CD4-positive, alpha-beta T cell treated with Interferon gamma for 1 hour (primary cell): ENCODE data around the gene NT5DC2.

Experiments used
- DNase-seq: peaks from one replicate; pipeline ENCODE4 v3.0.0-alpha.2; 2020

NT5DC2 gene

DNA sequence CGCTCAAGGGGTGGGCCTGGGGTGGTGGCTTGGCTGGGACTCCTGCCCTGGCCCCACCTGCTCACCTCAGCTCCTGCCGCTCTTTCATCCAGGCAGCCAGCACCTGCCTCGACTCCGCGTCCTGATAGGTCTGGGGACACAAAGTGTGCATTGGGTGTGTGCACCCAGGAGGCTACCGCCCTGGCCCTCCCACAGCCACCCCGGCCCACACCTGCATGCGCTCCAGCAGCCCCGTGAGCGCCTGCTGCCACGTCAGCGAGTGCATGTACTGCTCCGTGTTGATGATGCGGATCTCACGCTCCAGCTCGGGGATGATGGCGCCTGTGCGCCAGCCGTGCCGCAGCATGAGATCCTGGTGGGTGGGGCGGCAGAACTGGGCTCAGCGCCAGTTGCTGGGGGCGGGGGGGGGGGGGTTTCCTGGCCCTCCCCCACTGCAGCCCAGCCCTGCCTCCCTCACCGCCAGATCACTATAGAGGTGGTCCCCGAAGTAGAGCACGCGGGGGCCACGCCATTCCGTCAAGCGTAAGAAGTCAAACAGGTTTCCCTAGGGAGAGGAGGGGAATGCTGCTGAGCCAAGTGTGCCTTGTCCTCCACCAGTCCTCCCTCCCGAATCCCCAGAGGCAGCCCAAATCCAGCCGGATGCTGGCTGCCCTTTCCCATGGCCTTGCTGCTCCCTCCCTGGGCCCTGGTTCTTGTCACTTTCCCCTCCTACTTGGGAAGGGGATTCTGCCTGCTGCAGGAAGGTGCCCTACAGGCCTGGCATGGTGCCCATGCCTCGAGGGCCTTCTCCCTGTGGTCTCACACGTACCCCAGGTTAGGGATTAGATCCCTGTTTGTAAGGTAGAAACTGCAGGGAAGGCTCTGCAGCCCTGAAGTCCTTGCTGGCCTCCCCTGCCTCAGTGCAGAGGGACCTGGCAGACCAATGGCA, 8.6 kb downstream of the NT5DC2 start:
- no peak for DNase-seq

DNA sequence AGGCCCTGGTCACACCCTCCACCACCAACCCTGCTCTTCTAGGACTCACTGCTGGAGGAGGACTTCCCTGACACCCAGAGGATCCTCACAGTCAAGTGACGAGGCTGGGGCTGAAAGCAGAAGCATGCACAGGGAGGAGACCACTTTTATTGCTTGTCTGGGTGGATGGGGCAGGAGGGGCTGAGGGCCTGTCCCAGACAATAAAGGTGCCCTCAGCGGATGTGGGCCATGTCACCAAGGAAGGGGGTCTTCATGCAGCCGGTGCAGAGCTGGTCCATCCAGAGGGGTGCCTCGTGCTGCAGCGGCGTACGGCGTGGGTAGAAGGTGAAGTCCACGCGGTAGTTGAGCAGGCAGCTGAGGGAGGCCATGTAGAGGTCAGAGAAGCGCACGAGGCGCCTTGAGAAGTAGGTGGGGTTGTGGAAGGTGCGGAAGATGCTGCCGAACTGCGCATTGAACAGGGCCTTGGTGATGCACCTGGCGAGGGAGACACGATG, 9.4 kb downstream of the NT5DC2 start:
- DNase-seq = no peak

DNA sequence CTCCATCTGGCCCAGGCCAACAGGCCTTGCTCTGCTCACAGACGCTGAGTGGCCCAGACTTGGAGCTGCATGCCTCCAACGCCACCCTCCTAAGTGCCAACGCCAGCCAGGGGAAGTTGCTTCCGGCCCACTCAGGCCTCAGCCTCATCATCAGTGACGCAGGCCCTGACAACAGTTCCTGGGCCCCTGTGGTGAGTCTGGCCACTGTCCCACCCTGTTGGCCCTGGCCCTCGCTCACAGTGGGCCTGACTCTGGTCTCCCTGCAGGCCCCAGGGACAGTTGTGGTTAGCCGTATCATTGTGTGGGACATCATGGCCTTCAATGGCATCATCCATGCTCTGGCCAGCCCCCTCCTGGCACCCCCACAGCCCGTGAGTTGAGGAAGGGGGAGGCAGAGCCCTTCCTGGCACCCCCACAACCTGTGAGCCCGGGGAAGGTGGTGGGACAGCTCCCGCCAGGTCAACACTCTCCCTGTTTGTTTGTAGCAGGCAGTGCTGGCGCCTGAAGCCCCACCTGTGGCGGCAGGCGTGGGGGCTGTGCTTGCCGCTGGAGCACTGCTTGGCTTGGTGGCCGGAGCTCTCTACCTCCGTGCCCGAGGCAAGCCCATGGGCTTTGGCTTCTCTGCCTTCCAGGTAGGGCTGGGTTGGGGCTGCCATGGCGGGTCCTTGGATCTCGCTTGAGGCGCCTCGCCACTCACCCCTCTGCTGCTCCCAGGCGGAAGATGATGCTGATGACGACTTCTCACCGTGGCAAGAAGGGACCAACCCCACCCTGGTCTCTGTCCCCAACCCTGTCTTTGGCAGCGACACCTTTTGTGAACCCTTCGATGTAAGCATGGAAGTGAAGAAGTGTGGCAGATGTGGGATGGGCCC, 10.0 kb downstream of the NT5DC2 start:
- no peak for DNase-seq

DNA sequence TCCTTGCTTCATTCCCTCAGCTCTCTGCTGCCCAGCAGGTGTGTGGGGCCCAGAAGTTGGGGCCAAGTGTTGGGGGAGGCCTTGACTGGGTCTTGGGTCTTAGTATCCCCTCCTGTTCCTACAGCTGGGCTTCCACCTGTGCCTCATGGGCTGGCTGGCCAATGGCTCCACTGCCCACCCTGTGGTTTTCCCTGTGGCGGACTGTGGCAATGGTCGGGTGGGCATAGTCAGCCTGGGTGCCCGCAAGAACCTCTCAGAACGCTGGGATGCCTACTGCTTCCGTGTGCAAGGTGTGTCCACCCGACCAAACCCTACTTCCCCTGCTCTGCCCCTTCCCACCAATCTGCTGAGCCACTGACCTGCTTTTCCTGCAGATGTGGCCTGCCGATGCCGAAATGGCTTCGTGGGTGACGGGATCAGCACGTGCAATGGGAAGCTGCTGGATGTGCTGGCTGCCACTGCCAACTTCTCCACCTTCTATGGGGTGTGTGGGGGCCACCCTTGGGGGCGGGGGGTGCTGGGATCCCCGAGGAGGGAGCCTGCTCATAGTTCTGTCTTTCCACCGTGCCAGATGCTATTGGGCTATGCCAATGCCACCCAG, 10.9 kb downstream of the NT5DC2 start:
- DNase-seq = no peak

DNA sequence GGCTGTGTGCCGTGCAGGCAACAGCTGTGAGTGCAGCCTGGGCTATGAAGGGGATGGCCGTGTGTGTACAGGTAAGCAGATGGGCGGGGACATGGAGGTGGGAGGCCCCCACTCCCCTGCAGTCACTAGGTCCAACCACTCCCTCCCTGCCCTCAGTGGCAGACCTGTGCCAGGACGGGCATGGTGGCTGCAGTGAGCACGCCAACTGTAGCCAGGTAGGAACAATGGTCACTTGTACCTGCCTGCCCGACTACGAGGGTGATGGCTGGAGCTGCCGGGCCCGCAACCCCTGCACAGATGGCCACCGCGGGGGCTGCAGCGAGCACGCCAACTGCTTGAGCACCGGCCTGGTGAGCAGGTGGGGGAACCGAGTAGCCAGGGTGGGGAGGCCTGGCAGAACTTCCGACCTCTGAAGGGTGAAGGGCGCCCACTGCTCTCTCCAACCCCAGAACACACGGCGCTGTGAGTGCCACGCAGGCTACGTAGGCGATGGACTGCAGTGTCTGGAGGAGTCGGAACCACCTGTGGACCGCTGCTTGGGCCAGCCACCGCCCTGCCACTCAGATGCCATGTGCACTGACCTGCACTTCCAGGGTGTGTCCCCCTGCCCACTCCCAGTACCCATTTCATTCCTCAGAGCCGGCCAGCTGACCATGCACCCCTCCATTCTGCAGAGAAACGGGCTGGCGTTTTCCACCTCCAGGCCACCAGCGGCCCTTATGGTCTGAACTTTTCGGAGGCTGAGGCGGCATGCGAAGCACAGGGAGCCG, 11.6 kb downstream of the NT5DC2 start:
- DNase-seq = no peak

DNA sequence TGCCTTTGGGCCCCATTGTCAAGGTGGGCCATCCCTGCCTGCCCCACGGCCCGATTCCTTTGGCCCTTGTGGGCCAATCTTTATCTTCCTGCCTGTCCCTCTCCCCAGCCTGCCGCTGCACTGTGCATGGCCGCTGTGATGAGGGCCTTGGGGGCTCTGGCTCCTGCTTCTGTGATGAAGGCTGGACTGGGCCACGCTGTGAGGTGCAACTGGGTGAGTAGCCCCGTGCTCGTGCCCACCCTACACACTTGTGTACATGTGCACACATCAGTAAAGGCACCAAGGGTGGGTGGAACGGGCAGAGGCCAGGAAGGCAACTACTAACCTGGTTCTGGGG, 12.2 kb downstream of the NT5DC2 start:
- DNase-seq = no peak

DNA sequence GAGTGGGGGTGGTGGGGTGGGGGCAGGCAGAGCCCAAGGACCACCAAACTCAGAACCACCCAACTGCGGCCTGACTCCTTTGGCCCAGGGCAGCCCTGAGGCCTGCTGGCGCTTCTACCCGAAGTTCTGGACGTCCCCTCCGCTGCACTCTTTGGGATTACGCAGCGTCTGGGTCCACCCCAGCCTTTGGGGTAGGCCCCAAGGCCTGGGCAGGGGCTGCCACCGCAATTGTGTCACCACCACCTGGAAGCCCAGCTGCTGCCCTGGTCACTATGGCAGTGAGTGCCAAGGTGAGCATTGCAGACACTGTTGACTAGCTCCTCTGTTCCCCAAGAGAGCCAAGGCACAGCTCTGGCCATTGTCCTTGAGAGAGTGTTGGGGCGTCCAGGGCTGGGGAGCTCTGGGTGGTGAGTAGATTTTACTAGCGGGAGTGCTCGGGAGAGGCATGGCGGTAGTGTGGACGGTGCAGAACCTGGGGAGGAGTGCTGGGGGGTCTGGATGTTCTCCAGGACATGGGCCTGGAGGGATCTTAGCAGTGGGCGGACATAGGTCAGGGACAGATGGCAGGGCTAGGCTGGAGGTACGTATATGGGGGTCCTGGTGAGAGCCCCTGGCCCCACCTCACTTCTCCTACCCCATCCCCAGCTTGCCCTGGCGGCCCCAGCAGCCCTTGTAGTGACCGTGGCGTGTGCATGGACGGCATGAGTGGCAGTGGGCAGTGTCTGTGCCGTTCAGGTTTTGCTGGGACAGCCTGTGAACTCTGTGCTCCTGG, 12.8 kb downstream of the NT5DC2 start:
- DNase-seq = no peak

DNA sequence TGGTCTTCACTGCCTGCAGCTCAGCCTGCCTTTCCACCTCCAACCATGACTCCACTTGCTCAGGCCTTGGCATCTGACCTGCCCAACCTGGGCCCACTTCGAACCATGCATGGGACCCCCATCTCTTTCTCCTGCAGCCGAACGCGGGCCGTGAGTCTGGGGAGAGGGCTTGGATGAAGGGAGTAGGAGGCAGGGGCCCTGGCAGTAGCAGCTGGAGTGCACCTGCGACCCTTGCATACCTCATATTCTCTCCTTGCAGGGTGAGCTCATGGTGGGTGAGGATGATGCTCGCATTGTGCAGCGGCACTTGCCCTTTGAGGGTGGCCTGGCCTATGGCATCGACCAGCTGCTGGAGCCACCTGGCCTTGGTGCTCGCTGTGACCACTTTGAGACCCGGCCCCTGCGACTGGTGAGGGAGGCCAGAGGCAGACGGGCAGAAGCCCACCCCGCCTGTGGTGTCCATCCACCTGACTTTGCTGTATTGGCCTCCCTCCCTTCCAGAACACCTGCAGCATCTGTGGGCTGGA, 13.5 kb downstream of the NT5DC2 start:
- no peak for DNase-seq

DNA sequence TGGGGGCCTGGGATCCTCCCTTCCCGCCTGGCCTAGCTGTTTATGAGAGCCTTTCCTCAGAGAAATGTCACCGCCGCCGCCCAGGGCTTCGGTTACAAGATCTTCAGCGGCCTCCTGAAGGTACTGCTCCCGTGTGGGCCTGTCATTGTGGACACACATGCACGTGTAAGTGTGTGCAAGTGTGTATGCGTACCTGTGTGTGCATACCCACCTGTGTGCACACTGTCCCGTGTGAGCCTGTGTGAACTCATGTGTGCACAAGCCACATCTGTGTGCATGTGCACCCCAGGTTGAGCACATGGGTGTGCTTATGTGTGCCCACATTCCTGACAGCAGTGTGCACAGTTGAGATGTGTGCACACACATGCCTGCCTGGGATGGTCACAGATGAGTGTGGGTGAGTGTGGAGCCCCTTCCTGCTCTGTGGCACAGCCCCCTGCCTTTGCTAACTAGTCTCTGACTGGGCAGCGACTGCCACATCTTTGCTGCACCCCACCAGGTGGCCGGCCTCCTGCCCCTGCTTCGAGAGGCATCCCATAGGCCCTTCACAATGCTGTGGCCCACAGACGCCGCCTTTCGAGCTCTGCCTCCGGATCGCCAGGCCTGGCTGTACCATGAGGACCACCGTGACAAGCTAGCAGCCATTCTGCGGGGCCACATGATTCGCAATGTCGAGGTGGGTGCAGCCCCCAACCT, 14.1 kb downstream of the NT5DC2 start:
- DNase-seq = no peak

DNA sequence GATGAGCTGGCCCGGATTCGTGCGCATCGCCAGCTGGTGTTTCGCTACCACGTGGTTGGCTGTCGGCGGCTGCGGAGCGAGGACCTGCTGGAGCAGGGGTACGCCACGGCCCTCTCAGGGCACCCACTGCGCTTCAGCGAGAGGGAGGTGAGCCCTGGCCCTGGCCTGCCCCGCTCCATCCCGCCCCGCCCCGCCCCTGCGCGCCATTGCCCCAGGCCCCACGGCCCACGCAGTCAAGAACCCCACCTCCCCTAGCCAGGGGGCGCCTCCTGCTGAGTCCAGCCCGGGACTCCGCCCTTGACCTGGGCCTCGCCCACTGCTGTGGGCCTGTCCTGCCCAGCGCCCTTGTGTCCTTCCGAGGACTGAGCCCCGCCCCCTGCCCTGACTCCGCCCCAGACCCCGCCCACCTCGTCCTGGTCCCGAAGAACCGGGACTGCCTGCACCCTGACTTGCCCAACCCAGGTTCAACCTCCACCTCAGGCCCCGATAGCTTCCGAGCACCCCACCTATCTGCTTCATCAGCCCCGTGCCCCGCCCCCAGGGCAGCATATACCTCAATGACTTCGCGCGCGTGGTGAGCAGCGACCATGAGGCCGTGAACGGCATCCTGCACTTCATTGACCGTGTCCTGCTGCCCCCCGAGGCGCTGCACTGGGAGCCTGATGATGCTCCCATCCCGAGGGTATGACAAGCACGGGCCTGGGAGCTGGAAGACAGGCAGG, 14.8 kb downstream of the NT5DC2 start:
- no peak for DNase-seq

DNA sequence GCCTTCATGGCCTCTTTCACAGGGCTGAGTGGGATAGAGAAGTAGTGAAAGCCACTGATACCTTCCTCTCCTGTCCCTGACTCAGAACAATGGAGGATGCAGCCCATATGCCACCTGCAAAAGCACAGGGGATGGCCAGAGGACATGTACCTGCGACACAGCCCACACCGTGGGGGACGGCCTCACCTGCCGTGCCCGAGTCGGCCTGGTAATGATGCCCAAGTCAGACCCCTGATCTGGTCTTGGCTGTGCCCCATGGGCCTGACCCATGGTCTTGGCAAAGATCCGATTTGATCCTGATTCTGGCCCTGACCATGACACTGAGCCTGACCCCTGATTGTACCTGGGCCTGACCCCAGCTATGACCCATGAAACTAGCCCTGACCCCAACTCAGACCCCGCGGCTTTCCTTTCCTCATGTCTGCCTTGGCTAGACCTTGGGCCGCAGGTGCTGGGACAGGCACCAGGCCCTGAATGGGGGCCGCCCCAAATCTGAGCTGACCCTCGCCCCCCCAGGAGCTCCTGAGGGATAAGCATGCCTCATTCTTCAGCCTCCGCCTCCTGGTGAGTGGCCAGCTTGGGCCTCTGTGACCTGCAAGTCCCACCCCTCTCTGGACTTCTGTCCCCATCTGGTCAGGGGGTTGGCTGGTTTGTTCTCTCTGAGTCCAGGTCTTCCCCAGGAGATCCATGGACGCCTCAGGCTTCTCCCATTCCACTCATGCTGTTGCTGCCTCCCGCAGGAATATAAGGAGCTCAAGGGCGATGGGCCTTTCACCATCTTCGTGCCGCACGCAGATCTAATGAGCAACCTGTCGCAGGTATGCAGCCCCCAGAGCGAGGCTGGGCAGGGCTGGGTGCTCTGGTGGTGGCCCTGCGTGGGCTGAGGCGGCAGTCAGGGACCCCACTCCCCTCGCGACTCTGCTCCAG, 15.6 kb downstream of the NT5DC2 start:
- no peak for DNase-seq

DNA sequence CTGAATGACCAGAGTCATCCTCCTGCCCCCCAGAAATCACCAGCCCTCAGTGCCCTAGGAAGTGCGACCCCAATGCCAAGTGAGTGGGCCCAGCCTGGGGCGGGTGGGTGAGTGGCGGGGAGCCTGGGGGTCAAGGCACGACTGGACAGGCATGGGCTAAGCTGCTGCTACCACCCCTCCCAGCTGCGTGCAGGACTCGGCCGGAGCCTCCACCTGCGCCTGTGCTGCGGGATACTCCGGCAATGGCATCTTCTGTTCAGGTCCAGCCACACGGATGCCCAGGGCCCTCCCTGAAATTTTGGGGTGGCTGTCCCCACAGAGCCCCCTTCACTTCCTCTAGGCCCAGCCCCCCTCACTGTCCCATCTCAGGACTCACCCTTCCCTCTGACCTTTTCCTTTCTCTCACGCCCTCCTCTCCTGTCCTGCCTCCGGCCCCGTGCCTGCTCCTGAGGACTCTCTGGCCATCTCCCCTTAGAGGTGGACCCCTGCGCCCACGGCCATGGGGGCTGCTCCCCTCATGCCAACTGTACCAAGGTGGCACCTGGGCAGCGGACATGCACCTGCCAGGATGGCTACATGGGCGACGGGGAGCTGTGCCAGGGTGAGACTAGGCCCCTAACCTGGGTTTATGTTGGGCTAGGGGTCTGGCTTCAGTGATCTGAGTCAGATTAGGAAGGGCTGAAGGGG, 17.0 kb downstream of the NT5DC2 start:
- no peak for DNase-seq

DNA sequence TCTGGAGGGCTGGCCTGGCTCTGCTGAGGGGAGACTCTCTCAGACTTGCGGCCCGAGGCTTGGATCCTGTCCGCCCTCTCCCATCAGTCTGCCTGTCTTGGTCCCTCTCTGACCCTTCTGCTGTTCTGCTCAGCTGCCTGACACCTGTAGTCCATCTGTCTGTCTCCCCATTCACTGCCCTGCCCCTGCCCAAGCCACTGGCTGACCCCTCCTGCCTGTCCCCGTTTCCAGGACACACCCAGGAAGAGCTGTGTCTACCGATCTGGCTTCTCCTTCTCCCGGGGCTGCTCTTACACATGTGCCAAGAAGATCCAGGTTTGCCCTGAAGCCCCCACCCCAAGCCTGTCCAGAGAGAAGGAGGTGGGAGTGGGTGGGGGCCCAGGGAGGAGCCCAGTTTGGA, 18.5 kb downstream of the NT5DC2 start:
- no peak for DNase-seq

DNA sequence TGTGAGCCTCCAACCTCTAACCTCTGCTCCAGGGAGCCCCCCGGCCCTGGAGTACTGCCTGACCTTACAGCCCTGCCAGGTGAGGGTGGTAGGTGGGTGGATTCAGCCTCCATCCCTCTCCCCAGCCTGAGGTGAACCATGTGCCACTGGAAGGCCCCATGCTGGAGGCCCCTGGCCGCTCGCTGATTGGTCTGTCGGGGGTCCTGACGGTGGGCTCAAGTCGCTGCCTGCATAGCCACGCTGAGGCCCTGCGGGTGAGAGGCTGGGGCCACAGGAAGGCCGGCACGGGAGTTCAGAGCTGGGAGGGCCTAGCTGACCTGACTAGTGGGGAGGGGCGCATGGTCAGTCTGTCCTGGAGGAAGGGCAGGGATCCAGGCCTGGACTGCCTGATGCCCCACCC, 19.1 kb downstream of the NT5DC2 start:
- DNase-seq = no peak

DNA sequence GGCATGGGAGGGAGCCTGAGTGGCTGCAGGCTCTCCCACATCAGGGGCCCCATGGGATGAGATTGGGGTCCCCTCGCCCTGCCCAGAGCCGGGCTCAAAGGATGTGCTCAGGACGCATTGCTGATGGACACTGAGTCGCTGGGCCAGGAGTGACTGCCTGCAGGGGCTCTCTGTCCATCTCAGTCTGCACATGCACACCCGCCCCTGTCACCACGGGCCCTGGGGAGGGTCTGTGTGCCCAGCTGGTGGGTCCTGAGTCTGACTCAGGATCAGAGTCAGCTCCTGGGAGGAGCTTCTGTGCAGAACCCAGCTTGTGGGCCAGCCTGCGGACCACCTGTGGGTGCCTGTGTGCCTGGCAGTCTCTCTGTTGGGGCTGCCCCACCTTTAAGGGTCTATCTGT, 20.4 kb downstream of the NT5DC2 start:
- DNase-seq = no peak

DNA sequence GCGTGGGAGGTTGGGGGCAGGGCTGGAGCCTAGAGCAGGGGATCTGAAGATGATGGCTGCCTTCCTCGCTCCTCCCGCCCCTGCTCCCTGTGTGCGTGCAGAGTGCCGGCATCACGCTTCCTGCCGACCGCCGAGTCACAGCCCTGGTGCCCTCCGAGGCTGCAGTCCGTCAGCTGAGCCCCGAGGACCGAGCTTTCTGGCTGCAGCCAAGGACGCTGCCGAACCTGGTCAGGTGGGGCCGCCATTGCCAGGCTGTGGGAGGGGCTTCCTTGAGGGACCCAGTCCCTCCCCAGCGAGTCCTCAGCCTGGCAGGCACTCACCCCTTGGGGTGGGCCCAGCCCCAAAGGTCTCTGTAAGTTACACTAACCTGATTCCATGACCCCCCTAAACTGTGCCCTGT, 20.9 kb downstream of the NT5DC2 start:
- no peak for DNase-seq

DNA sequence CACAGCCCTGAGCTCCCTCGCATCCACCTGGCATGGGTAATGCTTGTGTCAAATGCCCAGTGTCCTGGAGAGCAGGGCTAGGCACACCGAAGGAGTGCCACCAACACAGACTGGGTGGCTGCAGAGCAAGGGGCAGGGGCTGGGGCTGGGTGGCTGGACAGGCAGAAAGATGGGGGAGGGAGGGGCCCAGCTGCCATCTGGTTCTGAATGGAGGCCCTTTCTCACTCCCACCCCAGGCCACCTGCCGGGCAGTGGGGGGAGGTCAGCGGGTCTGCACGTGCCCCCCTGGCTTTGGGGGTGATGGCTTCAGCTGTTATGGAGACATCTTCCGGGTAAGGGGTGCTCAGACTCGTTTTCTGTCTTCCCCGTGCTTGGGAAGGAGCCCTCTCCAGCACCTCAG, 21.6 kb downstream of the NT5DC2 start:
- no peak for DNase-seq

DNA sequence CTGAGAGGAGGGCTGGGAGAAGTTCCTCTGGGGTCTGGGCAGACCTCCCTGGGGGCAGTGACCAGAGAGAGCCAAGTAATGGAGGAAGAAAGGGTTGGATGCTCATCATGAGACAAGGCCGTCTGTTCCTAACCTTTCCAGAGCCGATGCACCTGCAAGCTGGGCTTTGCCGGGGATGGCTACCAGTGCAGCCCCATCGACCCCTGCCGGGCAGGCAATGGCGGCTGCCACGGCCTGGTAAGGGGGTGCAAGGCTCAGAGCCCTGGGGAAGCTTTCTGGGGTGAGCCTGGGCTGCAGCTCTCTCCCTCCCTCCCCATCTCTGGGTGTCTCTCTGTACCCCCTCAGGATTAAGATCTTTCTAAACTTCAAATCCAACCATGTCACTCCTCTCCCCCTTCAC, 22.1 kb downstream of the NT5DC2 start:
- DNase-seq = no peak
